Anterior cingulate cortex (tissue), 58 donors: Measurements from ENCODE around the gene TRPC4AP.
A peak's percentile ranks its signal among the peaks of the same experiment; 100 is the strongest.

ENCODE experiments used
- DNase-seq, 58 donors: peaks; one replicate each; lab custom pipeline; 2025; lab: John Stamatoyannopoulos, UW

The TRPC4AP gene

GRCh38 chr20:34977365-34978091, 115.1 kb downstream of the TRPC4AP start:
- no peak for DNase-seq

GRCh38 chr20:34976286-34976685, 116.3 kb downstream of the TRPC4AP start:
- no peak for DNase-seq

GRCh38 chr20:34974246-34974645, 118.4 kb downstream of the TRPC4AP start:
- DNase-seq = no peak

- no peak for DNase-seq
Observed at GRCh38 chr20:34971561-34972235, 120.9 kb downstream of the TRPC4AP start.

- DNase-seq = peak in 1 of 58 donors; percentile 35
Observed at GRCh38 chr20:34970846-34971560, 121.6 kb downstream of the TRPC4AP start.

GRCh38 chr20:34970193-34970840, 122.3 kb downstream of the TRPC4AP start:
- peak in 42 of 58 donors; percentile 14 to 89 (median 61) for DNase-seq

- no peak for DNase-seq
Observed at GRCh38 chr20:34968042-34968775, 124.4 kb downstream of the TRPC4AP start.

- DNase-seq = no peak
Observed at GRCh38 chr20:34967421-34967820, 125.2 kb downstream of the TRPC4AP start.

- no peak for DNase-seq
Observed at GRCh38 chr20:34965051-34965450, 127.6 kb downstream of the TRPC4AP start.

GRCh38 chr20:34964486-34964885, 128.1 kb downstream of the TRPC4AP start:
- no peak for DNase-seq

- no peak for DNase-seq
Observed at GRCh38 chr20:34956751-34957472, 135.7 kb downstream of the TRPC4AP start.

- no peak for DNase-seq
Observed at GRCh38 chr20:34956041-34956458, 136.6 kb downstream of the TRPC4AP start.

GRCh38 chr20:34955231-34956040, 137.2 kb downstream of the TRPC4AP start, which contains the start of the genes GSS and MYH7B:
Gene GSS (minus strand): TSS chr20:34955806. CDS start chr20:34951852, 3,954 bp downstream.
Gene MYH7B (plus strand): TSS chr20:34955868. CDS start chr20:34978006, 22,138 bp downstream.
- peak; percentile 51 to 97 (median 92) for DNase-seq

- peak in 7 of 58 donors; percentile 29 to 53 (median 34) for DNase-seq
Observed at GRCh38 chr20:34954904-34955230, 137.7 kb downstream of the TRPC4AP start.

- no peak for DNase-seq
Observed at GRCh38 chr20:34953960-34954359, 138.6 kb downstream of the TRPC4AP start.

GRCh38 chr20:34952671-34953070, 139.9 kb downstream of the TRPC4AP start:
- no peak for DNase-seq
